HG02973 (cell line): ENCODE measurements around the gene CEP89.
"Not testable (repeated sequence)": the region's sequence is repeated elsewhere in the genome, so short reads cannot be mapped to it uniquely, and the experiment has no call there.

Experiments
- ATAC-seq: cut with Tn5 transposase; IDR thresholded peaks from one replicate; pipeline ENCODE4 v1.9.1; 2021; ENCODE audit warnings: moderate library complexity; ENCODE audit not compliant: unreplicated experiment

CEP89 gene

GRCh38 chr19:32872391-32872790 is 99.4 kb downstream of the CEP89 start:
- ATAC-seq: no peak

GRCh38 chr19:32870981-32871451 is 100.7 kb downstream of the CEP89 start:
- no peak for ATAC-seq

- ATAC-seq: no peak
These were observed 101.7 kb downstream of the CEP89 start for GRCh38 chr19:32869966-32870573.

- no peak for ATAC-seq
These were observed 102.3 kb downstream of the CEP89 start, which contains the start of gene SLC7A9 for GRCh38 chr19:32869369-32869965. Gene SLC7A9, minus strand, starts transcription at chr19:32869767. Its CDS starts 1,233 bp downstream, at chr19:32868534.

GRCh38 chr19:32868206-32868950 is 103.4 kb downstream of the CEP89 start:
- no peak for ATAC-seq

- not testable (repeated sequence) for ATAC-seq
These were observed 104.3 kb downstream of the CEP89 start for GRCh38 chr19:32867436-32867835.

GRCh38 chr19:32866564-32867265 is 105.0 kb downstream of the CEP89 start:
- no peak for ATAC-seq

GRCh38 chr19:32866061-32866460 is 105.7 kb downstream of the CEP89 start:
- no peak for ATAC-seq

- ATAC-seq: no peak
These were observed 106.4 kb downstream of the CEP89 start for GRCh38 chr19:32865326-32865725.

- ATAC-seq: no peak
These were observed 107.3 kb downstream of the CEP89 start for GRCh38 chr19:32864318-32865007.

GRCh38 chr19:32863841-32864240 is 107.9 kb downstream of the CEP89 start:
- ATAC-seq: no peak

- no peak for ATAC-seq
These were observed 108.5 kb downstream of the CEP89 start for GRCh38 chr19:32863301-32863700.

- no peak for ATAC-seq
These were observed 109.0 kb downstream of the CEP89 start for GRCh38 chr19:32862741-32863140.

GRCh38 chr19:32862173-32862572 is 109.6 kb downstream of the CEP89 start:
- ATAC-seq: no peak

GRCh38 chr19:32861596-32861995 is 110.2 kb downstream of the CEP89 start:
- ATAC-seq: no peak

- ATAC-seq: no peak
These were observed 112.2 kb downstream of the CEP89 start for GRCh38 chr19:32859591-32859990.

GRCh38 chr19:32858559-32858958 is 113.2 kb downstream of the CEP89 start:
- no peak for ATAC-seq

- no peak for ATAC-seq
These were observed 113.6 kb downstream of the CEP89 start for GRCh38 chr19:32858155-32858554.

- ATAC-seq: no peak
These were observed 114.2 kb downstream of the CEP89 start for GRCh38 chr19:32857584-32857983.

GRCh38 chr19:32856818-32857217 is 114.9 kb downstream of the CEP89 start:
- not testable (repeated sequence) for ATAC-seq

- no peak for ATAC-seq
These were observed 119.5 kb downstream of the CEP89 start for GRCh38 chr19:32852216-32852615.
